Endometrium (tissue), 2 donors: ENCODE data around the gene LYST.
A peak's percentile ranks its signal among the peaks of the same experiment; 100 is the strongest.
"Not testable (repeated sequence)": the region's sequence is repeated elsewhere in the genome, so short reads cannot be mapped to it uniquely, and the experiment has no call there.

Experiments
- FAIRE-seq: peaks from 2 replicates; lab custom pipeline; 2012; peaks lifted over from hg19 to GRCh38; lab: Jason Lieb, UNC
- donor health status: control.
- donor health status: control.

Gene LYST

DNA sequence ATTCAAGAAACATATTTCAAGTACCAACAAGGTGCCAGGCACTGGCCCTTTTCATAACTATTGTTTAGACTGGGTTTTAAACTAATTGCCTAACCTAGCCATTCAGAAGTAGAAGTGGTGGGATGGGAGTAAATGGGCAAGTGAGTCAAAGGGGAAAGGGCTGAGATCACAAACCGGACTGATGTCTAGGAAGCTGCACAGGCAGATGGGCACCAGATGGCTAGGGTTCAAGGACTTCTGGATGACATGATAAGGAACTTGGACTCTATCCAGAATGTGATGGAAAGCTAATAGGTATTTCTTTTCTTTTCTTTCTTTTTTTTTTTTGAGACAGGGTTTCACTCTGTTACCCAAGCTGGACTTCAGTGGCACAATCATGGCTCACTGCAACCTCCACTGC, 46.6 kb downstream of the LYST start:
- FAIRE-seq: no peak

DNA sequence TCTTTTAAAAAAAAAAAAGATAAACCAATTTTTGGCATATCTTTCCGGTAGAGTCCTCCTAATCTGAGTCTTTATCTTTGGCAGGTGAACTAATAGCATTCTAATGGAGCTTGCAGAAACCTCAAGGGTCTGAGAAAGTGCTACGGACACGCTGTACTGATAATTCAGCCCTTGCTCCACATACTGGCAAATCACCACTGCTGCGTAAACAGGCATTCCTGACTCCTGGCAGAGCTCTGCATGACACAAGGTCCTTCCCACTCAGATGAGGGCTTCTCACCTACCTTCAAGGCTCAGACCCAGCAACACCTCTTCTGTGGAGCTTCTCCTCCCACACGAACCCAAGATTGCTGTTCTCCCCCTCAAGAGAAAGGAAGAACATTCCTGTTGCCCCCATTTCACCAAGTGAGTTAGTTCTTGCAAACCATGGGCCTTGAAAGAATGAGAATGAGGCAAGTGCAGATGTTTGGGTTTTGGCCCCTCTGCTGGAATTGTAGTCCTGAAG, 48.0 kb downstream of the LYST start:
- no peak for FAIRE-seq

DNA sequence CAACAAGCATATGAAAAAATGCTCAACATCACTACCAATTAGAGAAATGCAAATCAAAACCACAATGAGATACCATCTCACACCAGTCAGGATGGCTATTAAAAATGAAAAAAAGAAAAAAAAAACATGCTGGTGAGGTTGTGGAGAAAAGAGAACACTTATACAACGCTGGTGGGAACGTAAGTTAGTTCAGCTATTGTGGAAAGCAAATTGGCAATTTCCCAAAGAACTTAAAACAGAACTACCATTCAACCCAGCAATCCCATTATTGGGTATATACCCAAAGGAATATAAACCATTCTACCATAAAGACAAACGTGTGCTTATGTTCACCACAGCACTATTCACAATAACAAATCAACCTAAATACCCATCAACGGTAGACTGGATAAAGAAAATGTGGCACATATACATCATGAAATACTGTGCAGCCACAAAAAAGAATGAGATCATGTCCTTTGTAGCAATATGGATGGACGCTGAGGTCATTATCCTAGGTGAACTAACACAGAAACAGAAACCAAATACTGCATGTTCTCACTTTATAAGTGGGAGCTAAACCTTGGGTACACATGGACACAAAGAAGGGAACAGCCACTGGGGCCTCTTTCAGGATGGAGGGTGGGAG, 49.5 kb downstream of the LYST start:
- no peak for FAIRE-seq

DNA sequence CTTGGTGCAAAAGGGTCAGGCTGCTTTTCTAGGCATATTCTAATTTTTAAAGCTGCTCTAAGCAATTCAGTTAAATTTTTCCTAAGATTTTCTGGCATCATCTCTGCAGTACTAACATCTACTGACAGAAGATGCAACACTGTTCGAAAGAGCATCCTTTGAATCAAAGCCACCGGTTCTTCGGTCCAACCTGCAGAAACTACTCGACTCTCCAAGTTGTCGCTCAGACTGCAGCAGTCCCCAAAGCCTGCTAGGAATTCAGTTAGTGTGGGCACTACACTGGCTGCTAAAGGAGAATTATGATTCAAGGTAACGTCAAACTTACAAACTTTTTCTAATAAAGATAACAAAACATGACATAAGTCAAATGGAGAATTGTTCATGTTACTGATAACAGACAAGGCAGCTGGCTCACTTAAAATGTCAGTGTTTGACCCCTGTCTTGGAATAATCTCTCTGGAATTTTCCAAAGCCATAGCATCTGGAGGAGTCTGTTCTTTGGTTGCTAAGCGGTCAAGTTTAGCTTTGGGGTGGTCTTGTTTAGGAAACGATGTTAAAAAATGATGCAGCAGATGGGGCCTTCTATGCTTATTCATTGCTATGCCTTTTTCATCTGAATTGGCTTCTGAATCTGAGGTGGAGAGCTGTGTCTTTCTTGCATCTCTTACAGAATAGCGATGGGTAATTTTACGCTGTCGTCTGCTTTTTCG, 56.9 kb downstream of the LYST start:
- FAIRE-seq: peak; percentile 94

DNA sequence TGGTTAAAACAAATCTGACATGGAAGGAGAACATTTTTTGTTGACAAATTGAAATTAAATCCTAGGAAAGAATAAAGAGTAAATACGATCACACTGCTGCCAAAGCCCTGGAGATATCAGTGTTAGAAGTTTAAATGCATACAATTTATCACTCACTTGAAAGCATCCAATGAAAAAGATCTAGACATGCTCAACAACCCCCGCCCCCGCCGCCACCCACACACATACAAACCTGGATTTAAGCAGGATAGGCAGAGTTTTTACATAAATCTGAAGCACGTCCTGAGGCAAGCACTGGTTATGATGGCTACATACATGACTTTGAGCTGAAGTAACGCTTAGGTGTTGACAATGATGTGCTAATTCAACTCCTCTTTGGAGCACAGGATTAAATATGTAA, 58.5 kb downstream of the LYST start:
- no peak for FAIRE-seq

DNA sequence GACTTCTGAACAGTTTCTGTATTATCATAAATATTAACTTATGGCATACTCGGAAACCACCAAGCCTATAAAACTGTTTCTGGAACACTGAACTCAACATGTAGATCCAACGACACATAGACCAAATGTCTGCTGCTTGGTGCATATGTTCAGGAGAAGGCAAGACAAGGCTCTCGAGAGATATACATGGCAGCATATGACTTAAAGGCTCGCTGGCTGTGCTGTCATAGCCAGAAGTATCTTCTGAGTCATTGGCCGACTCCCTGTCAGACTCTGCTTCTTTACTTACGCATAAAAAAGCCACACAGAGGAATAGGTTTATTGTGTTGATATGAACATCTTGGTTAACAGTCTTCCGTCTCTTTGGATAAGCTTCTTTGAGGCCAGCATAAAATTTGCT, 60.6 kb downstream of the LYST start:
- FAIRE-seq: no peak

DNA sequence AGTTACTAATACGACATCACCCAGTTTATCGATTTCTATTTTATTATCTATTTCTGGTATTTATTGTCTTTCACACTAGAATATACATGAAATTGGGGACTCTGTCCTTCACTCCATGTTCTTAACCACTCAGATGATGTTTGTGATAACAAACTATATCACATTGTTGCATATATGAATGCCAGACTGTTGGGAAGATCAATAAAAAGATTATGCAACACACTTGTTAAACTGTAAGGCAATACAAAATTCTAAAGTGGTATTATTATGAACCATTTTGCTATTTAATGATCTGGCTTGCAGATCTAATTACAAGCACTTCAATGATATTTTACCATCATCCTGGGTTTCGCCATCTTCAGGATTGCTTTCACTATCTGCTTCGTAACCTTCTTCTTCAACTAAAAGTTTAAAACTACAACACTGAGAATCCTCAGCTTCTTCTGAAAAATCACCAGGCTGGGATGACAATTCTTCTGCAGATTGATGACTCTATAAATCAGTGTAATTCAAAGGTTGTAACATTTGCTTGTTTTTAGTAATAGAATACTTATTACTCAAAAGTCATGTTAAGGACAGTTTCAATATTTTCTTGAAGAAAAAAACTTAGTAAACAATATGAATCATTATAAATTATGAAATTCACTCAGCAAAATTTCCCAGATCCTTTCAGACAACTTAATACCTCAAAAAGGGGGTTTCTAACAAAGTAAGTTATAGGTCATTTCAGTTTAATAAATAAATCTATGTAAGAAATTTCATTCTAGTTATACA, 63.9 kb downstream of the LYST start:
- no peak for FAIRE-seq

DNA sequence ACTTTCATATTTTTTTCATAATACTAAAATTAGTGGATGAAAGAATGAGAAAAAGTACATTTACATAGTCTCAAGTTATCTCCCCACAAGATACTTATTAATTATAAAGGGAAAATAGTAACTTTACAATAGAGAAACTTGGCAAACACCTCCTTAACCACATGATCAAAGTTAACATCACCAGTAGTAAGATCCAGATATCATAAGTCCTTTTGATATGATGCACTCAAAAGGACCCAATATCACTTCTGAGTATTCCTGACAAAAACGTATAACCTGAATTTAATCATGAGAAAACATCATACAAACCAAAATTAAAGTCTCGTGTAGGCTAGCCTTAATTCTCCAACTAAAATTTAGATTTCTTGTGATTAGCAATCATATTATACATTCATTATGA, 67.4 kb downstream of the LYST start:
- no peak for FAIRE-seq

DNA sequence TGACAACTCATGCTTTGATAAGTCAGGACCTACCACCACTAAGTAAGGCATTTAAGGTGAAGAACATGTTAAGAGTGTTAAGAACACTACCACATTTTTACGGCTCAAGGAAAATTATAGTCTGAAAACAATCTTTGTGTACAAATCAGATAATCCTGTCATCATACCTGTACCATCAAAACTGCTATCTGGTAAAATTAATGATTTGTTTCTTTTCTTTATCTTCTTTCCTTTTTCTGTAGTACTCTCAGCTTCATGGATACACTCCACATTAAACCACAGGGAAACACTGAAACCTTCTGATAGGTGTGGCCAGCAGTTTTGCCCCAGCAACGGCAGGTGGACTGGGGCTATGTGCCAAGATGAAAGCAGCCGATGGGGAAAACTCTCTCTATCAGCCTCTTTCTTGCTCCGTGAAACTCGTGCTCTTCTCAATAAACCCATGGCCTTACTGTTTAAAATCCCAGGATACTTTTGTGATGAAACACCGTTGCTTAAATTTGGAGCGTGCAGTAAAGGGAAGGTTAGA, 75.1 kb downstream of the LYST start:
- no peak for FAIRE-seq

DNA sequence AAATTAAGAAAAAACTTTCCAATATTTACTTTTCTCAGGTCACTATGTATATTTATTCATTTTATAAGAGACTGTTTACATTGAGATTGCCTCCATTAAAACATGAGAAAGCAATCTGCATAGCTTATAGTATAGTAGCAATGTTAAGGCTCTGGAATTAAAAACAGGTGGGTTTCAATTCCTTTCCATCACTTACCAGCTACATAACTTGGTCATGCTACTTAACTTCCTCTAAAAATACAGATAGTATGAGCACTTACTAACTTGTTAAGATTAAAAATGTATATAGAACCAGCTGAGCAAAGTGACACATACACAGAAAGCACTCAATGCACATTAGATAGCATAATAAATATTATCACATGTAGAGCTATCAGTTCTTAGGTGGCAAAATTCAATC, 76.6 kb downstream of the LYST start:
- FAIRE-seq: no peak

DNA sequence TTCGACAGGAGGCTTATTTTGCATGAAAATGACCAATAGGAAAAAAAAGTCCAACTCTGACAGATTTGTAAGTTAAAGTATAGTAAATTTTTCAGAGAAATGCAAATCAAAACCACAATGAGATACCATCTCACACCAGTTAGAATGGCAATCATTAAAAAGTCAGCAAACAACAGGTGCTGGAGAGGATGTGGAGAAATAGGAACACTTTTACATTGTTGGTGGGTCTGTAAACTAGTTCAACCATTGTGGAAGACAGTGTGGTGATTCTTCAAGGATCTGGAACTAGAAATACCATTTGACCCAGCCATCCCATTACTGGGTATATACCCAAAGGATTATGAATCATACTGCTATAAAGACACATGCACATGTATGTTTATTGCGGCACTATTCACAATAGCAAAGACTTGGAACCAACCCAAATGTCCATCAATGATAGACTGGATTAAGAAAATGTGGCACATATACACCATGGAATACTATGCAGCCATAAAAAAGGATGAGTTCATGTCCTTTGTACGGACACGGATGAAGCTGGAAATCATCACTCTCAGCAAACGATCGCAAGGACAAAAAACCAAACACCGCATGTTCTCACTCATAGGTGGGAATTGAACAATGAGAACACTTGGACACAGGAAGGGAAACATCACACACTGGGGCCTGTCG, 80.3 kb downstream of the LYST start:
- not testable (repeated sequence) for FAIRE-seq

DNA sequence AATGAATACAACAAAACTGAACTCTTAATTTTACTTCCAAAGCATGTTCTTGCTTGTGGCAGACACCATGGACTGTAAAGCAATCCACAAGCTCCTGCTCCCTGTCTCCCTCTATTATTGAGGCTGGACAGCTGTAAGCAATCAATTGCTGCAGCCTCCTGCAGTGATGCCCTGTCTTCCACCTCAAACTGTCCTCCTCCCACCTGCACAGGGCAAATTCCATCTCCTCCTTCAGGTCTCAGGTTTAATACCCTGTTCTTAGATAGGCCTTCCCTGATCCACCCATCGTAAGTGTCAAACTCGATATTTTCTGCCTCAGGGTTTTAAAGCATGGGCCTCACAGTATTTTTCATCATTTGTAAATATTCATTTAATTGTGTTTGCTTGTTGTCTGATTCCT, 81.8 kb downstream of the LYST start:
- FAIRE-seq: no peak

DNA sequence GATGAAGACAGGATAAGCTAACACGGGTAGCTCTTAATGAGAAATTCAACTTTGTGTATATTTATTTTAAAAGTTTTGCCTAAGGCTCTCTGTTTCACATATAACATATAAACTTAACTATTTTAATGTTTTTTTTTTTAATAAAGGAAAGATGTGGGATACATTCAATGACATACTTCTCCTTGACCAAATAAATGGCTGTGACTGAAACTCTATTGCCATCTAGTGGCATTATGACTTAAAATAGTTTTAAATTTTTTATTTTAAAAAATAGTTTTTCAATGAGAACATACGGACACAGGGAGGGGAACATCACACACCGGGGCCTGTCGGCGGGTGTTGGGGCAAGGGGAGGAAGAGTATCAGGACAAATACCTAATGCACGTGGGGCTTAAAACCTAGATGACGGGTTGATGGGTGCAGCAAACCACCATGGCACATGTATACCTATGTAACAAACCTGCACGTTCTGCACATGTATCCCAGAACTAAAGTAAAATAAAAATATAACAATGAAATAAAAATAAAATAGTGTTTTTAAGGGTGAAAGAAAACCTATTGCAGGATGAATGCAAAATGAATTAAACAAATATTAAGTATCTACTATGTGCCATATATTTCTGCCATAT, 83.4 kb downstream of the LYST start:
- FAIRE-seq: peak; percentile 96

DNA sequence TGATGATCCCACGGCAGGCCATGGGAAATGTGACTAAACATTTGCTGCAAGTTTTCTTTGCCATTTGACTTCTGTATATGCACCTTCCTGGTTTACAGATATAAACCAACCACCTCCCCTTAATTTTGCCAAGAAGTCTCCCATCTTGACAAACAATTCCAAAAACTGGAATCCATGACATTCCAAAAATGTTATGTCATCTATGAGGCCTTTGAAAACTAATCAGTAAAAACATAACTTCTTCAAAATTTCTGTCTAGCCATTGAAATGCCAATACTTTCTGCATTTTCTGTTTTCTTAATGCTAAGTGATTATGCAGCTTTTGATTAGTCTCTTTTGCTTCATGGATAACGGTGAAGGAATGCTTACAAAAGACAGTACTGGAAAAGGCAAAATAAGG, 84.1 kb downstream of the LYST start:
- no peak for FAIRE-seq

DNA sequence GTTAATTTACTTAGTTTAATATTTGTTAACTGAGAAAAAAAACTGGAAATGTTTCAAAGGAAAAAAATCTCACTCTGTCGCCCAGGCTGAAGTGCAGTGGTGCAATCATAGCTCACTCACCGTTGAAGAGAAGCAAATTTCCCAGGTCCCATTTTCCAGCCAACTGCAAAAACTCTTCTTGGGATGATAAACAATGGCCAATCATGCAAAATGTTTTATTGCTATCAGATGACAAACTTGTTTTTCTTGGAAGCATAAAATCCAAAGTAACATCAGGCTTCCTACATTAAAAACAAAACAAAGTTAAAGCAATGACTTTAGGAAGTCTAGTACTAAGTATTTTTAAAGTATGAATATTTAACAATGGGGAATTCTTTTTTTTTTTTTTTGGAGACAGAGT, 84.9 kb downstream of the LYST start:
- no peak for FAIRE-seq

DNA sequence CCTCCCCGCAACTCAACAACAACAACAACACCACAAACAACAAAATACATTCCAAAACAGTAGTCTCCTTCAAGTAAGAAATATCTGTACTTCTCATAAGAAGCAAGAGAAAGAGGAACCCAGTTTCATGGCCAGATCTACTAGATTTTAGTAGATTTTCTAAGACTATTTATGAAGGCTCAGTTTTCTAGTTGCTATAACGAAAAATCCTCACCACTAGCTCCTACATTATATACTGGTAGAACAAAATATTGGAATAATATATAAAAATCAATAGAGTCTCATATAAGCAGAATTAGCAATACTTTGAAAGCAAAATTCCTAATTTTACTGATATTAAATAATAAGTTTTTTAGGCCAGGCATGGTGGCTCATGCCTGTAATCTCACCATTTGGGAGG, 86.9 kb downstream of the LYST start:
- no peak for FAIRE-seq

DNA sequence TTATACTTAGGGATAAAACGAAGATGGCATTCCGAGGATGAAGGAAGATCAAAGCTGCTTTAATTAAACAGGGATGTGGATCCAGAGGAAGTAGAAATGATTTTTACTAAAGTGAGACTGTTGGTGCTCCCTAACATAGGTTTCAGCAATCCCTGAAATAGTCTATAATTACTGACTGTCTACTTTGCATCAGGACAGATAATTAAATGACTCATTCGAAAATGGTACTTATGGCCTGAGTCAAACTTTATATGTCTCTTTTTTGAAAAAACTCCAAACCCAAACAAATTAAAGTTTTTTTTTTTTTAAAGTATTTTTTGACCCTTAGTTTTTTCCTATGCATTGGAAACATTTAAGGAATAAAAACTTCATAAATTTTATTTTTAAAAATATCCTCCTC, 90.3 kb downstream of the LYST start:
- FAIRE-seq: peak; percentile 68

DNA sequence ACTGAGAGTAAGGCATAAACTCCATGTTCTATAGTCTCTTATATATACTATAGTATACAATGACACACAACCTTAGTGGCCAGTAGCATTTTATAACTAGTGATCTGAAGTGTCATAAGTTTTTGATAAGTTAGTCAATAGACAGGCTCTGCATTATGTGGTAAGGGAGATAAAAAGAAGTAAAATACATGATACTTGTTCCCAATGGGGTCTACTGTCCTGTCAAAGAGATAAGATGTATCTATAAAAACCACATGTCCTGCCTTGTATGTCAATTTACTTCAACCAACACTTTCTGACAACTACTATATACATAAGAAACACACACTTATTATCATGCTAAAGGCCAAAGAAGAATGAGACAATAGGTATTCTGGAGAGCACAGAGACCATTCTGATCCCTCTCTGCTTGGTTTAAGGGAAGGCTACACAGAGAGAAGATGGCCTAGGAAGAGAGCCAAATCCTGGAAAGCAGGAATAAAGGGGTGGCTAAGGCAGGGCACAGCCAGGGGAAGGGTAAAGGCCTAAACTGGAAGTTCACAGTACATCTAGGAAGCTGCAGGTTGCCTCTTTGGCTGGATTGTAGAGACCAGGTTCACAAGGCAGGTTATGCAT, 91.4 kb downstream of the LYST start:
- FAIRE-seq: no peak

DNA sequence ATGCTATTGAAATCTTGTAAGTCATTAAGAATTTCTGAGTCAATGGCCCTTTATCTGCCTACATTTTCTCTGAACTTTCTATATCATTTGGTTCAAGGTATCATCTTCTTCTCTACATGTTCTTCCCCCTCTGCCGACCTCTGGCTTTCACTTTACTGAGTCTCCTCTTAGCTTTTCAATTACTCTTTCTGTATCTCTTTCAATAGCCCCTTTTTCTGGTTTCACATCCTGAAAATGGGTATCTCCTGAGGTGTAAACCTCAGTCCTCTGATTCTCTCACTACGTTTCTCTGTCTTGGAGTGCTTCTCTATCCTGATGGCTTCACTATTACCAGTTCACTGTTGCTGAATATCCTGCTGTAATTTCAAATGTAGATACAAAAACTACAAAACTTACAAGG, 98.9 kb downstream of the LYST start:
- FAIRE-seq: no peak

DNA sequence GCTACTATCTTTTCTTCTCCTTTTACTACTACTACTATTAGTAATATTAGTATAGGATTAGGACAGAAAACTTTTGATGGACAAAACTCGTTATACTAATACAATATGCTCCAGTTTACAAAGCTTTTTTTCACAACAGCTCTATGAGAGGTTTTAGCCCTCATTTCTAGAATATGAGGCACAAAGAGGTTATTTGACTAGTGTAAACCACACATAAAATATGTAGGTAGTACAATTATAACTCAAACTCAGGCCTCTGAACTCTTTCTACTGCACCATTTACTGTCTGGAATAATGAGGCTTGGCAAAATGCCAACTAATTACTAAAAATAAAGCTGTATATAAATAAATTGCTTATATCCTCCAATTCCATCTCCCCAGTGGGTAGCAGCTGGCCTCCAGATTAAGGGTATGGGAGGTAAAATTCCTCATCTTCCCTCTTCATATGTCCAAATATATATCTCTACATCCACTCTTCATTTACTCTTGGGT, 99.9 kb downstream of the LYST start:
- no peak for FAIRE-seq

DNA sequence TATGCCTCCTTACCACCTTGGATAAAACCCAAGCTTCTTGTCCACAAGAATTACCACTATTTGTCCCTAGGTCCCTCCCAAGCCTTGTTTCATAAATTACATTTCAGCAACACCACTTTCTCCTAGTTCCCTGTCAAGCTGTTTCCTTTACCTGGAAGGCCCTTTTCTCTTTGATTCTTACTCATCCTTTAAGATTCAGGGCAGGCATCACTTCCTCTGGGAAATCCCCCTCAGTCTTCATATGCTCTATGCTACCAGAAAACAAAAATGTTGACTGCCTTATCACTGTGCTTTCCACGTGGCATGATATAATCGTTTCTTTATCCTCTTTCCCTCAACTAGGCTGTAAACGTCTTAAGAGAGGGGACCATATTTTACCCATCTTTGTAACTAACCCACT, 102.7 kb downstream of the LYST start:
- FAIRE-seq: no peak
